ENCODE data around the gene POU6F2. TPM values are rescaled to one million over a fixed set of nuclear protein-coding genes. Genes with fewer than 3 reads are reported as not detected.

The POU6F2 gene
- total RNA-seq, 1 donor from 2014 or later, result 0.16 TPM

GRCh38 chr7:39217783-39218182, 240.1 kb downstream of the POU6F2 start:
- no peak for DNase-seq
- Mint-ChIP-seq H3K4me3 (no peak overlapping the region), H3K27me3 (no peaks in the 10 kb centered on the region), H3K36me3 (ENCODE audit: low read depth) (no peaks in the 10 kb centered on the region), H3K4me1 (no peaks in the 10 kb centered on the region), H3K27ac (no peak overlapping the region), H3K9me3 (no peaks in the 10 kb centered on the region)
- intact Hi-C loops (cut with micrococcal nuclease), result no loop called here

GRCh38 chr7:39219869-39220268, 242.2 kb downstream of the POU6F2 start:
- H3K27ac Mint-ChIP-seq, result no peak overlapping the region

GRCh38 chr7:39221901-39222300, 244.2 kb downstream of the POU6F2 start:
- Mint-ChIP-seq H3K4me3 (no peak overlapping the region), H3K27me3 (no peaks in the 10 kb centered on the region), H3K27ac (no peak overlapping the region), H3K9me3 (no peaks in the 10 kb centered on the region), H3K36me3 (ENCODE audit: low read depth) (no peaks in the 10 kb centered on the region), H3K4me1 (no peaks in the 10 kb centered on the region)
- DNase-seq, result no peak
- intact Hi-C loops (cut with micrococcal nuclease), result no loop called here

More at GRCh38 chr7:39219869-39220268, 242.2 kb downstream of the POU6F2 start:
- Mint-ChIP-seq H3K4me3 (no peak overlapping the region), H3K27me3 (no peaks in the 10 kb centered on the region), H3K4me1 (no peaks in the 10 kb centered on the region), H3K36me3 (ENCODE audit: low read depth) (no peaks in the 10 kb centered on the region), H3K9me3 (no peaks in the 10 kb centered on the region)
- no peak for DNase-seq
- intact Hi-C loops (cut with micrococcal nuclease), result no loop called here

- Mint-ChIP-seq H3K9me3 (no peaks in the 10 kb centered on the region), H3K4me3 (no peak overlapping the region), H3K27me3 (no peaks in the 10 kb centered on the region), H3K4me1 (no peaks in the 10 kb centered on the region), H3K27ac (no peak overlapping the region), H3K36me3 (ENCODE audit: low read depth) (no peaks in the 10 kb centered on the region)
- DNase-seq, result no peak
- intact Hi-C loops (cut with micrococcal nuclease), result no loop called here
These were observed 251.2 kb downstream of the POU6F2 start for GRCh38 chr7:39228946-39229345.

GRCh38 chr7:39233851-39234529, 256.3 kb downstream of the POU6F2 start:
- Mint-ChIP-seq H3K4me3 (no peak overlapping the region), H3K27me3 (no peaks in the 10 kb centered on the region), H3K27ac (no peak overlapping the region), H3K36me3 (ENCODE audit: low read depth) (no peaks in the 10 kb centered on the region), H3K4me1 (no peaks in the 10 kb centered on the region), H3K9me3 (no peaks in the 10 kb centered on the region)
- DNase-seq, result no peak
- intact Hi-C loops (cut with micrococcal nuclease), result no loop called here

GRCh38 chr7:39238234-39238869, 260.6 kb downstream of the POU6F2 start:
- no peak for DNase-seq
- Mint-ChIP-seq H3K36me3 (ENCODE audit: low read depth) (no peaks in the 10 kb centered on the region), H3K4me1 (no peaks in the 10 kb centered on the region), H3K27me3 (no peaks in the 10 kb centered on the region), H3K4me3 (no peak overlapping the region), H3K27ac (no peak overlapping the region), H3K9me3 (no peaks in the 10 kb centered on the region)
- intact Hi-C loops (cut with micrococcal nuclease), result no loop called here

GRCh38 chr7:39240864-39241263, 263.2 kb downstream of the POU6F2 start:
- no peaks in the 10 kb centered on the region for H3K36me3 Mint-ChIP-seq (ENCODE audit: low read depth)
- H3K4me1 Mint-ChIP-seq, result no peaks in the 10 kb centered on the region
- intact Hi-C loops (cut with micrococcal nuclease), result no loop called here
- DNase-seq, result no peak
- no peak overlapping the region for H3K27ac Mint-ChIP-seq
- H3K9me3 Mint-ChIP-seq, result no peaks in the 10 kb centered on the region
- no peaks in the 10 kb centered on the region for H3K27me3 Mint-ChIP-seq
- H3K4me3 Mint-ChIP-seq, result no peak overlapping the region

- Mint-ChIP-seq H3K36me3 (ENCODE audit: low read depth) (no peaks in the 10 kb centered on the region), H3K27me3 (no peaks in the 10 kb centered on the region), H3K9me3 (no peaks in the 10 kb centered on the region), H3K27ac (no peak overlapping the region), H3K4me3 (no peak overlapping the region), H3K4me1 (no peaks in the 10 kb centered on the region)
- intact Hi-C loops (cut with micrococcal nuclease), result no loop called here
- no peak for DNase-seq
These were observed 269.9 kb downstream of the POU6F2 start for GRCh38 chr7:39247576-39247975.

- Mint-ChIP-seq H3K27ac (no peak overlapping the region), H3K27me3 (no peaks in the 10 kb centered on the region), H3K36me3 (ENCODE audit: low read depth) (no peaks in the 10 kb centered on the region), H3K9me3 (no peaks in the 10 kb centered on the region), H3K4me3 (no peak overlapping the region), H3K4me1 (no peaks in the 10 kb centered on the region)
- DNase-seq, result no peak
- intact Hi-C loops (cut with micrococcal nuclease), result no loop called here
These were observed 270.5 kb downstream of the POU6F2 start for GRCh38 chr7:39248041-39248691.

- no peak overlapping the region for H3K27ac Mint-ChIP-seq
- H3K36me3 Mint-ChIP-seq (ENCODE audit: low read depth), result no peaks in the 10 kb centered on the region
These were observed 271.0 kb downstream of the POU6F2 start for GRCh38 chr7:39248692-39249090.

GRCh38 chr7:39249635-39250152, 272.0 kb downstream of the POU6F2 start:
- intact Hi-C loops (cut with micrococcal nuclease), result no loop called here
- DNase-seq, result no peak
- H3K36me3 Mint-ChIP-seq (ENCODE audit: low read depth), result no peaks in the 10 kb centered on the region

More at GRCh38 chr7:39248692-39249090, 271.0 kb downstream of the POU6F2 start:
- Mint-ChIP-seq H3K4me1 (no peaks in the 10 kb centered on the region), H3K9me3 (no peaks in the 10 kb centered on the region), H3K27me3 (no peaks in the 10 kb centered on the region), H3K4me3 (no peak overlapping the region)
- intact Hi-C loops (cut with micrococcal nuclease), result no loop called here
- DNase-seq, result no peak

GRCh38 chr7:39252916-39253315, 275.2 kb downstream of the POU6F2 start:
- intact Hi-C loops (cut with micrococcal nuclease), result no loop called here
- H3K36me3 Mint-ChIP-seq (ENCODE audit: low read depth), result no peaks in the 10 kb centered on the region
- H3K27me3 Mint-ChIP-seq, result no peaks in the 10 kb centered on the region
- H3K4me1 Mint-ChIP-seq, result no peaks in the 10 kb centered on the region
- no peak overlapping the region for H3K4me3 Mint-ChIP-seq
- no peak overlapping the region for H3K27ac Mint-ChIP-seq
- no peaks in the 10 kb centered on the region for H3K9me3 Mint-ChIP-seq
- DNase-seq, result no peak

More at GRCh38 chr7:39249635-39250152, 272.0 kb downstream of the POU6F2 start:
- Mint-ChIP-seq H3K27ac (no peak overlapping the region), H3K4me3 (no peak overlapping the region), H3K4me1 (no peaks in the 10 kb centered on the region), H3K9me3 (no peaks in the 10 kb centered on the region), H3K27me3 (no peaks in the 10 kb centered on the region)

- H3K27ac Mint-ChIP-seq, result no peak overlapping the region
- H3K27me3 Mint-ChIP-seq, result no peaks in the 10 kb centered on the region
- DNase-seq, result no peak
- H3K9me3 Mint-ChIP-seq, result no peaks in the 10 kb centered on the region
- H3K4me3 Mint-ChIP-seq, result no peak overlapping the region
- H3K4me1 Mint-ChIP-seq, result no peaks in the 10 kb centered on the region
- intact Hi-C loops (cut with micrococcal nuclease), result no loop called here
- no peaks in the 10 kb centered on the region for H3K36me3 Mint-ChIP-seq (ENCODE audit: low read depth)
These were observed 281.8 kb downstream of the POU6F2 start for GRCh38 chr7:39259391-39260003.
